Measurements from ENCODE around the gene SPG11. TPM values are rescaled to one million over a fixed set of nuclear protein-coding genes. Genes with fewer than 3 reads are reported as not detected.

The SPG11 gene
- total and polyA plus RNA-seq, 10 of the 15 experiments (the other 5 are each of a cell fraction or from before 2014, with no cell fraction given): 22.1 to 85.1 (median 47.2) TPM

- TF ChIP-seq RELB (IDR thresholded peaks at IDR 0.05; ENCODE audit: low read depth): no peak
- no peak for TF ChIP-seq SMAD1 (IDR thresholded peaks at IDR 0.05; ENCODE audit: low read depth, partially characterized antibody)
- TF ChIP-seq USF2 (IDR thresholded peaks at IDR 0.05; ENCODE audit: borderline replicate concordance, low read depth, low read length): no peak
- no peak for TF ChIP-seq MTA3 (IDR thresholded peaks at IDR 0.05; ENCODE audit: borderline replicate concordance, low read length)
Measured at GRCh38 chr15:44661576-44661975, 1.9 kb downstream of the SPG11 start (continued).

- Histone ChIP-seq H3K9me3 (replicated peaks; ENCODE audit: control insufficient read depth, insufficient read depth, low read length) (no peaks in the 10 kb centered on the region), H3K9ac (ENCODE audit: control insufficient read depth, insufficient read depth, low read length) (no peak overlapping the region), H2AFZ (ENCODE audit: control insufficient read depth, low read depth, low read length) (no peak overlapping the region), H3K27me3 (replicated peaks in 1 of 2; ENCODE audit: control insufficient read depth in 2 of 2, insufficient read depth in 2 of 2, low read length in 1 of 2) (no peaks in the 10 kb centered on the region), H4K20me1 (ENCODE audit: control insufficient read depth, insufficient read depth) (no peaks in the 10 kb centered on the region), H3K4me1 (ENCODE audit: control insufficient read depth, insufficient read depth, low read length) (peaks cover 3% of the 10 kb centered on the region), H3K27ac (ENCODE audit: control insufficient read depth, insufficient read depth) (no peak overlapping the region), H3K36me3 (ENCODE audit: control insufficient read depth in 2 of 2, insufficient read depth in 2 of 2, low read length in 1 of 2) (peaks cover 0 to 8% of the 10 kb centered on the region in 2 experiments; a peak in 1 of 4 replicates), H3K79me2 (ENCODE audit: control insufficient read depth, insufficient read depth, low read length) (peaks cover 39% of the 10 kb centered on the region), H3K4me2 (ENCODE audit: control insufficient read depth, insufficient read depth) (no peak overlapping the region), H3K4me3 (no peak overlapping the region)
- CTCF ChIA-PET: interaction anchor here (1.4 to 10.2 kb wide), 4 partner anchors 21 to 80 kb away, joined by 5 to 454 read pairs (median 6); partner anchors contain the start of gene TRIM69
- WGBS (ENCODE audit: insufficient coverage, insufficient replicate concordance, low lambda C conversion rate, missing lambda C conversion rate): 100% methylated on average over 3 of the region's 3 CpGs
- DNase-seq (ENCODE audit: low read depth, low spot score) (no peak), ATAC-seq (no peak), FAIRE-seq (no peak)
- intact Hi-C loops (cut with micrococcal nuclease; ENCODE audit: unreplicated experiment) (no loop called here), in situ Hi-C loops (cut with MboI) (no loop called here)
- SMC1A ChIA-PET (ENCODE audit: uncharacterized antibody, unreplicated experiment): interaction anchor here (1.8 to 12.4 kb wide), 2 partner anchors 71 to 77 kb away, joined by 5 to 383 read pairs; partner anchors contain the start of gene TRIM69
- RAD21 ChIA-PET (ENCODE audit: unreplicated experiment): interaction anchor here (18.1 kb wide), 1 partner anchor 73 kb away, joined by 680 read pairs; the partner anchor contains the start of gene TRIM69
- BruUV-seq (replicated peaks): no TSS peak
- TF ChIP-seq ZNF24 (IDR thresholded peaks at IDR 0.05): no peak
- TF ChIP-seq FOS (IDR thresholded peaks at IDR 0.05; ENCODE audit: borderline replicate concordance, extremely low read depth, insufficient read length): no peak
- no peak for TF ChIP-seq ZSCAN29 (IDR thresholded peaks at IDR 0.05)
- TF ChIP-seq NFYB (IDR thresholded peaks at IDR 0.05; ENCODE audit: insufficient read depth, low read depth, low read length): no peak
- TF ChIP-seq POLR2A (IDR thresholded peaks at IDR 0.05; ENCODE audit: low read depth, low read length): no peak
- no peak for TF ChIP-seq RUNX3 (IDR thresholded peaks at IDR 0.05; ENCODE audit: low read length)
- POLR2A ChIA-PET: interaction anchor here (0.5 to 11.4 kb wide), 5 partner anchors 14 to 386 kb away, joined by 3 to 194 read pairs (median 3); partner anchors contain the start of gene TRIM69
Measured at GRCh38 chr15:44659056-44659455, 4.4 kb downstream of the SPG11 start.
